HG03521 (cell line): ENCODE data around the gene NPLOC4.
A peak's percentile ranks its signal among the peaks of the same experiment; 100 is the strongest.
"Not testable (repeated sequence)": the region's sequence is repeated elsewhere in the genome, so short reads cannot be mapped to it uniquely, and the experiment has no call there.

Experiments
- ATAC-seq: cut with Tn5 transposase; IDR thresholded peaks from one replicate; pipeline ENCODE4 v1.9.1; 2021; ENCODE audit warnings: mild to moderate bottlenecking, moderate library complexity; ENCODE audit not compliant: unreplicated experiment

NPLOC4 gene

DNA sequence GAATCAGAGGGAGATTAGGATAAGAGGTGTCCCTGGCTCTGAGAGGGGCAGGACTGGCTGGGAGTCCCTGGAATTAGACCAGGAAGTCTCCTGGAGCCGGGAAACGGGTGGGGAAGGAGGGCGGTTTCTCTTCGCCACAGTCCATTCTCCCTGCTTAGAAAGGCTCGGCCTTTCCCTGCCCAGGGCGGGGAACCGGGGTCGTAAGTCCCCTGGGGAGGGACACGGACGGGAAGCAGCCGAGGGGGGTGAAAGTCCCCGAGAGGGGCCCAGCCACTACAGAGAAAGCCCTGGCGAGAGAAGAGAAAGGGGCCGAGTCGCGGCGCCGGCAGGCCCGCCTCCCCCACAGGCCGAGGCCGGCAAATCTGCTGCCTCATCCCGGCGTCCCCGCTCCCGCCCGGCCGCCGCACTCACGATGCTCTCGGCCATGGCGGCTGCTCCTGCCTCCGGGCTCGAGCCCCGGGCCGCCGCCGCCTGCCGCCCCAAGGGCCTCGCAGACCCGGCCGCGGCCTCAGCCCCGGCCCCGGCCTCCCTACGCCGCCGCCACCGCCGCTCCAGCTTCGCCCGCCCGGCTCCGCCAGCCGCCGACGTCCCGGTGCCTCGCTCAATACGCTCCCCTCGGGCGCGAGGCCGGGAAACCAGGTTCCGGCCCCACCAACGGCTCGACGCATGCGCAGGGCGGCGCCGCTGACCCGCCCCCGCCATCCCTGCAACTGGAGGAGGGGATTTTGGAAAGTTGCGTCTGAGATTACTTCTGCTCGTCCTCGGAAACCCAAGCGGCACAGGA lies at the start of gene NPLOC4, which contains the start of gene TSPAN10:
NPLOC4 (minus strand) TSS at position 608 of the 784 bp plus-strand sequence; CDS start at position 426, 182 bp downstream.
TSPAN10 (plus strand) TSS at position 692 of the 784 bp plus-strand sequence. CDS start 5,217 bp downstream, outside the sequence.
- ATAC-seq = peak; percentile 93

DNA sequence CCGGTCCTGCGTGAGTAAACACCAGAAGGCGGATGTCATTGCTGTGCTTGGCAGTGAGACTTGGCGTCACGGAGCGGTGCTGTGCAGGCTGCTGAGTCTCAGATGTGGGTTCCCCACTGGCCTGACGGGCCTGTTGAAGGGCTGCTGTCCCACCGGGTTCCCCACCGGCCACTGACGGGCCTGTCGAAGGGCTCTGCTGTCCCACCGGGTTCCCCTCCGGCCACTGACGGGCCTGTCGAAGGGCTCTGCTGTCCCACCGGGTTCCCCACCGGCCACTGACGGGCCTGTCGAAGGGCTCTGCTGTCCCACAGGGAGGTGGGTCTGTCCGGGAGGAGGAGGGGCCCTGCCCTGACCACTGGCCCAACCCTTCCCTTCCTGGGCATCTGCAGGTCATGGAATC lies 49.7 kb upstream of the NPLOC4 start:
- no peak for ATAC-seq

DNA sequence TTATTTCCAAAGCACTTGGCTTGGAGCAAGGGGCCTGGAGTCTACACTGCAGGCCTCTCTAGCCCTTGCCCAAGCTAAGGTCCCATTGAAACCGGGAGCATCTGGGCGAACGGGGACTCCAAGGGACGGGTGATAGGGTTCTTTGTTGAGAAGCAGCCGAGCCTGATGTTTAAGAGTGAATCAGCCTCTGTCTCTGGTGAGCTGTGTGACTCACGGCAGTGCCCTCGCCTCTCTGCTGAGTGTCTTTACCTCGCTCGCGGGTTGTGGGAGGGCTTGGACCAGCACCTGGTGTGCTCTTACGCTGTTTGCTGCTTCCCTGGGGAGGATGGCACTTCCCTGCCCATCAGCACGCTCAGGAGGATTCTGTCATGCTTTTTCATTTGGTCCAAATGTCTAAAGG lies 48.2 kb upstream of the NPLOC4 start:
- ATAC-seq = no peak

DNA sequence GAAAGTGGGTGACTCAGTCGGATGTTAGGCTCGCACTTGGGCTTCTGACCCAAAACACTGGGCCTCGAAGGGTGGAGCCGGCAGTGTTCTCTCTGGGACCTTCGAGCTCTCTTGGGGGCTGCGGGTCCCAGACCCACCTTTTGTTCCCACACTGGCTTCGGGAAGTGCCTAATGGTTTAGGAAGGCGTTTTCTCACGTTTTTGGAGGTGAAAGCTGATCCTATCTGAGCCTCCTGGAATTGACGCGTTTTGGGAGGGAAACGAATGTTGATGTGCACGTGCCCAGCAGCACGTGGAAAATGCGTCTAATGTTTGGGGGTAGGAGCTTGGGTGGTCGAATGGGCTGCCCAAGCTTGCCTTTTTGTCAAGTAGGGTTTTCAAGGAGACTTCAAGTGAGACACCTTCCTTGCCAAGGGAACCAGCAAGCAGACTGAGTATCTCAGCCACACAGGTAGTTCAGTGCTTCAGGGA lies 47.6 kb upstream of the NPLOC4 start:
- ATAC-seq = no peak

GRCh38 chr17:81683584-81684441 lies 46.9 kb upstream of the NPLOC4 start, which contains the start of the genes ARL16 and HGS:
Gene ARL16 (minus strand): TSS chr17:81683797. CDS start chr17:81683753, 44 bp downstream.
Gene HGS (plus strand): TSS chr17:81684011. CDS start chr17:81684067, 56 bp downstream.
- peak; percentile 93 for ATAC-seq

DNA sequence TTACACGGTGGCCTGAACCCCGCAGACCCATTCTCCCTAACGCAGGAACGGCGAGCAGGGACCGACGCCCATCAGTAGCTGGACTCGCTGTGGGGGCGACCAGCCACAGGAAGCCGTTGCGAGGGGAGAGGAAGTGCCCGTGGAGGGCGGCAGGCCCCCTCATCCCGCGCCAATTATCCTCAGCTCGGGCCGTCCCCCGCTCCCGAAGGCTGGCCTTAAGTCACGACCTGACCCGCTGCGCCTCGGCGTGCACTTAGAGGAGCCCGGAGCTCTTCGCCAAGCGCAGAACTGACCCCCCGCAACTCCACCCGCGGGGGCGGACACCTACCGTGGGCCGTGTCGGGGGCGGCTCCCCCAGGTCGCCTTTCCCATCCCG lies 46.3 kb upstream of the NPLOC4 start:
- no peak for ATAC-seq

DNA sequence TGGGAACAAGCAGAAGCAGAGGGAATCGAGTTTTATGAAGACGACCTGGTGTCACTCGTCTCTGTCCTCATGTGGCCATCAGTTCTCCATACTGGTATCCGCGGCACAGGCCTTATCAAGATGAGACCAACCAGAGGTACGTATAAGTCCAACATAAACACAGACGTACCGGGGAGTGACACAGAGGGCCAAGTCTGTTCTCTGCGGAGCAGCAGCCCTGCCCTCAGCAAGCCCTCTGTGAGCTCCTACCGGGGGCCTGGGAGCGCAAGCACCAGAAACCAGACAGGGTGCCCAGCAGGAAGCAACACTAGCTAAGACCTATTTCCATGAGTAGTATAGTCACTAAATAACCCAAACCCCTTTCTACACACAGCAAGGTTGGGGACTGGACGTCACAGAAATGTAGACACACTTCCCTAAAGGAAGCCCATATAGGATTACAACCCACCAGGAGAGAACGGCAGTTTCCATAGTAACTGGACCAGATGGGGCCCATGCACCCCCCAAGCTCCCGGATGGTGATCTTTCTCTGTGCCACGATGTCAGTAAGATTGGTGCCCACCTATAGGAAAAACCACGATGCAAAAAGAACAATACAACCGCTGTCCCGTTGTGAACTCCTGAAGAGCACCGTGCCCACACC lies 45.8 kb upstream of the NPLOC4 start:
- no peak for ATAC-seq

- ATAC-seq = no peak
These were observed 44.8 kb upstream of the NPLOC4 start for GRCh38 chr17:81681672-81682071.

DNA sequence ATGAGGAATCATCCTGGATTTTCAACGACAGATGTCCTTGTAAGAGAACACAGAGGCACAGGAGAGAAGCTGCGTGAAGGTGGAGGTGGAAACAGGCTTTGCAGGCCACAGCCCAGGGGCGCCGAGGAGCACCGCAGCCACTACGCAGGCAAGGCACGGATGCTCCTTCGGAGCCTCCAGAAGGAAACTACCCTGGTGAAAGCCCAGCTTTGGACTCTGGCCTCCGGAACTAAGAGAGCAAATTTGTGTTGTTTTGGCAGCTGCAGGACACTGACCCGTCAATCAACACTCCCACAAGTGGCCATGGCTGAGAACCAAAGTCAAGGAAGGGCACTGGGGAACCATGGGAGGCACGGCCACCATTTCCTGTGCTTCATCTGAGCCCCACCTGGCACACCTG lies 43.2 kb upstream of the NPLOC4 start:
- ATAC-seq = no peak

GRCh38 chr17:81676906-81677305 lies 40.0 kb upstream of the NPLOC4 start:
- no peak for ATAC-seq

GRCh38 chr17:81675515-81676221 lies 38.8 kb upstream of the NPLOC4 start:
- ATAC-seq = not testable (repeated sequence)

- no peak for ATAC-seq
These were observed 36.8 kb upstream of the NPLOC4 start for GRCh38 chr17:81673561-81674258.

DNA sequence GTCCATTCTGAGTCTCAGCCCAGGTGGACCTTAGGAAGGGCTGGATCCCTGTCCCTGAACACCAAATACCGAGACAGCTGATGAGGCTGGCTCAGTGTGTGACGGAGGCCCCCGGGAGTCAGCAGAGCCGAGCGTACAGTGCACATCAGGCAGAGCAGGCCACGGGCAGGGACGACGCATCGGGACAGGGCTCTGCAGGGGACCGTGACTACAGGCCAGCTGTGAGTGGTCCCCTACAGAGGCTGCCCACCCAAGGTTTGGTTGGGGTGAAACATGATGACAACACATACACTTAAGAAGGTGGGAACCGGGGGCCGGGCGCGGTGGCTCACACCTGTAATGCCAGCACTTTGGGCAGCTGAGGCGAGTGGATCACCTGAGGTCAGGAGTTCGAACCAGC lies 36.0 kb upstream of the NPLOC4 start:
- no peak for ATAC-seq

- no peak for ATAC-seq
These were observed 35.6 kb upstream of the NPLOC4 start for GRCh38 chr17:81672504-81672903.

DNA sequence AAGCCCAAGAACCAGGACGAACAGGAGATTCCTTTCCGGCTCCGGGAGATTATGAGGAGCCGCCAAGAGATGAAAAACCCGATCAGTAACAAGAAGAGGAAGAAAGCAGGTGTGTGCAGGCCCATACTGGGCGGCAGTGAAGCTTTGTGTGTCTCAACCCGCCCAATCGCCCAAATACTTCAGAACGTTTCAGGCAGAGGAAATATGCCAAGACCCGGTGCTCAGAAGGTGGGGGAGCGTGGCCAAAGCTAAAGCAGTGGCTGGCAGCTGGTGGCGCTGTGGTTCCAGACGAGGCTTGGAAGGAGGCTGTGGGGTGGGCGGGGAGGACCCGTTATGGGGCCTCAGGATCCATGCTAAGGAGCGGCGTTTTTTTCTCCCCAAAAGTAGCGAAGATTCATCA lies 30.8 kb upstream of the NPLOC4 start:
- no peak for ATAC-seq

DNA sequence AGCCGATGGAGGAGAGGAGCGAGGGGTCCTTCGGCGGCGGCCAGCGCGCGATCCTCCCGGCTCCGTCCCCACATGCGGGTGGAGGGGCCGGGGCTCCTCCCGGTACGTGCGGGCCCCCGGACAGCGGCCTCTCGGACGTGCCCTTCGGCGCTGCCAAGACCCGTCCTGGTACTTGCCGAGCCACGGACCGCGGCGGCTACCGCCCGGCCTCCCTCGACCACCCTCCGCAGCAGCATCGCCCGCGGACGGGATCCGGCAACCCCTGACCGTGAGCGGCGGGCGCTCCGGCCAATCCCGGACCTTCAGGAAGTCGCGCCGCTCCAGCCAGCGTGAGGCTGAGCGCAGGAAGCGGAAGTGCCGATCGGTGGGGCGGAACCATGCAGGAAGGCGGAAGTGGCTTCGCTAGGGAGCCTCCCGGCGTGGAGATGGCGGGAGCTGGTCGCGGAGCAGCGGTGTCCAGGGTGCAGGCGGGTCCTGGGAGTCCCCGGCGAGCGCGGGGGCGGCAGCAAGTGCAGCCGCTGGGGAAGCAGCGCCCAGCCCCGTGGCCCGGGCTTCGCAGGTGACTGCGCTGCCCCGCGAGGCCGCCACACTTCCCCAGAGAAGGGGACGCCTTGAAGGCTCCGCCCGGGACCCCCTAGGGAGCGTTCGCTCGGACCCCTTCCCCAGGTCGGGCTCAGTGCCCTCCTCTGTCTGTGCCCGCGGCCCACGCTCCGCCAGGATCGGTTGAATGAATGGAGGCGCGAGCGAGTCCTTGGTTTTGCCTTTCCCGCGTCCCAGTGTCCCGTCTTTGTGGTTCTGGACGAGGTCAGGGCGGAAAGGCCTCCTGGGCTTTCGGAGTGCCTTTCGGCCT lies 29.7 kb upstream of the NPLOC4 start, which contains the start of the genes CCDC137 and OXLD1:
CCDC137 (plus strand) TSS at position 396 of the 850 bp plus-strand sequence; CDS start at position 426, 30 bp downstream.
OXLD1 (minus strand) TSS at position 264 of the 850 bp plus-strand sequence; CDS start at position 236, 28 bp downstream.
- ATAC-seq = peak; percentile 92

DNA sequence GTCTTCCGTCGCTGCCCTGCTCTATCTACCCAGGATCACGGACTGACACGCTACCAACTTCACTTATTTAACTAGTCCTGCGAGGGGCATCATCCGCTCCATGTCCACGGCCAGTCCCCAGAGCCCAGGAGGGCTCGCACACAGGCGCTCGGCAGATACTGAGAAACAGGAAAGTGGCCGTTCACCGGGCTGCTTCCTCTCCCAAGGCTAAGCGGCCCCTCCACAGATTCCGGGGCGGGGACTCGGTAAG lies 29.1 kb upstream of the NPLOC4 start:
- ATAC-seq = no peak

DNA sequence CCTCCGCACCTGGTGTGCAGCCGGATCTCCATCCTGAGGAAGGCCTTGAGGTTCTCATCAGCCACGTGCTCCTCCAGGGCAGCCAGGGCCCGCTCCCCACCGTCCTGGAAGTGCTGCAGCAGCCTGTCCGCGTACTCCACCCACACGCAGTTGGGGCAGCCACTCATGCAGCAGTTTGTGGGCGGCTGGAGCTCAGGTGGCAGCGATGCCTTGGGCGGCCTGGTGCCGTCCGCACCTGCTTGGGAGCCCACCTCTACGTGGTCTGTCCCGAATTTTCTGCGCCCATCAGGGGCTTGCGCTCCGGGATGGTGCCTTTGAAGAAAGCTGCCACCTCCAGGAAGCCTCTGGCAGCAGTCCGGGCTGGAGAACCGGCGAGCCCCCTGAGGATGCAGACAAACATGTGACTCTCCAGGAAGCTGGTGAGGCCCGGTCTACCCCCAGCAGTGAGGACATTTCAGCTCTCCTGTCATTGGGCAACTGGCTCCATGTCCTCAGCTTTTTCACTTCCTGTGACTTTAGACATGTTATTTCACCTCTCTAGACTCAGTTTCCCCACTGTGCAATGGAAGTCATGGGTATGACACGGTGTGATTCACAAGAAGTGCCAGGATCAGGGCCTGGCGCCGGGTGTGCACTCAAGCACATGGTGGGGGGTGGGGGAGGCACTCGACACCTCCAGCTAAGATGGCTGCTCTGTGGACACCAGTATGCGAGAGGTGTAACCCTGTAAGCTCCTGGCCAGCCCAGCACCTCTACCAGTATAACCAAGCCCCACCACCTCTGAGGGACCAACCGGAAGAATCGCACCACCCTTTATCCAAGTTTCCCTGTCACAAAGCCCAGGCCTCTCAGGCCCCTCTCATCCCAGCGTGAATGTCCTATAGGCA lies 28.5 kb upstream of the NPLOC4 start:
- no peak for ATAC-seq
